Transverse colon (tissue), 4 donors: ENCODE results near the gene CDK14.

ENCODE experiments used
- EP300 ChIP-seq: sonication (generic); formaldehyde crosslinking; IDR thresholded peaks from one replicate; pipeline ENCODE4 v1.6.1; 2017; ENCODE audit warnings: antibody characterized with exemption, low read depth
- POLR2A ChIP-seq: fragments of 450-650 bp; IDR thresholded peaks from one replicate; pipeline ENCODE4 v1.6.1; 2016; ENCODE audit warnings: antibody characterized with exemption, mild to moderate bottlenecking, moderate library complexity
- POLR2AphosphoS5 ChIP-seq, 3 donors: sonication (generic); formaldehyde crosslinking; IDR thresholded peaks; one replicate each; pipeline ENCODE4 v1.6.1; 2016; ENCODE audit warnings: antibody characterized with exemption in 3 of 3
- TF ChIP-seq, protein P1 (sequence below), 5 experiments: fragments of 200-600 bp in 3 of 5; fragments of 450-650 bp in 2 of 5; sonication (generic) in 3 of 5; IDR thresholded peaks; 1 replicate in 2 of 5; 2 replicates in 3 of 5; pipeline ENCODE4 v1.5.1; 2016 to 2017; ENCODE audit warnings: antibody characterized with exemption in 5 of 5, inconsistent platforms in 3 of 5, mild to moderate bottlenecking in 2 of 5, moderate library complexity in 1 of 5

DNA sequence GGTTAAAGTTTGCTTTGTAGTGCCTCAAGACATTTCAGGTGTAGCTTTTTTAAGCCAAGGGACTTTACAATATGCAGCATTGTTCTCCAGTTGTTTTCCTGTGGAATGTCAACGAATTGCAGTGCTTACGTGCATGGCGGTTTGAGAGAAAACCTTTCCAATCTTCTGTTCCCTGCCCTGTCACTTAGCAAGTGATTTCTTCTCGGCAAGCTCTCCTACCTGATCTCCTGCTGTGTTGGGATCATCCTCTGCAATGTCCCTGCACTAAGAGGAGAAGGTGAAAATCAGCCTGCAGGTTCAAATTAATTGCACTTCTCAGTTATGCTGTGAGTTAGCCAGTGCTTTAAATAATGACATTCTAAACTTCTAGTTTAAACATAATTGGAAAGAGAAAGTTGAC lies 470.5 kb downstream of the CDK14 start:
- TF ChIP-seq, protein P1, sequence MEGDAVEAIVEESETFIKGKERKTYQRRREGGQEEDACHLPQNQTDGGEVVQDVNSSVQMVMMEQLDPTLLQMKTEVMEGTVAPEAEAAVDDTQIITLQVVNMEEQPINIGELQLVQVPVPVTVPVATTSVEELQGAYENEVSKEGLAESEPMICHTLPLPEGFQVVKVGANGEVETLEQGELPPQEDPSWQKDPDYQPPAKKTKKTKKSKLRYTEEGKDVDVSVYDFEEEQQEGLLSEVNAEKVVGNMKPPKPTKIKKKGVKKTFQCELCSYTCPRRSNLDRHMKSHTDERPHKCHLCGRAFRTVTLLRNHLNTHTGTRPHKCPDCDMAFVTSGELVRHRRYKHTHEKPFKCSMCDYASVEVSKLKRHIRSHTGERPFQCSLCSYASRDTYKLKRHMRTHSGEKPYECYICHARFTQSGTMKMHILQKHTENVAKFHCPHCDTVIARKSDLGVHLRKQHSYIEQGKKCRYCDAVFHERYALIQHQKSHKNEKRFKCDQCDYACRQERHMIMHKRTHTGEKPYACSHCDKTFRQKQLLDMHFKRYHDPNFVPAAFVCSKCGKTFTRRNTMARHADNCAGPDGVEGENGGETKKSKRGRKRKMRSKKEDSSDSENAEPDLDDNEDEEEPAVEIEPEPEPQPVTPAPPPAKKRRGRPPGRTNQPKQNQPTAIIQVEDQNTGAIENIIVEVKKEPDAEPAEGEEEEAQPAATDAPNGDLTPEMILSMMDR (IDR thresholded peaks at IDR 0.05) = no peak
- TF ChIP-seq EP300 (no peak), POLR2A (no peak), POLR2AphosphoS5 (IDR thresholded peaks at IDR 0.05) (no peak)
